HUDEP-2 (cell line): ENCODE results near the gene EVI5.

Experiments
- DNase-seq, 76 experiments: peaks; one replicate each; lab custom pipeline; 2025; ENCODE audit not compliant: unreplicated experiment in 76 of 76; lab: John Stamatoyannopoulos, UW

EVI5 gene

DNA sequence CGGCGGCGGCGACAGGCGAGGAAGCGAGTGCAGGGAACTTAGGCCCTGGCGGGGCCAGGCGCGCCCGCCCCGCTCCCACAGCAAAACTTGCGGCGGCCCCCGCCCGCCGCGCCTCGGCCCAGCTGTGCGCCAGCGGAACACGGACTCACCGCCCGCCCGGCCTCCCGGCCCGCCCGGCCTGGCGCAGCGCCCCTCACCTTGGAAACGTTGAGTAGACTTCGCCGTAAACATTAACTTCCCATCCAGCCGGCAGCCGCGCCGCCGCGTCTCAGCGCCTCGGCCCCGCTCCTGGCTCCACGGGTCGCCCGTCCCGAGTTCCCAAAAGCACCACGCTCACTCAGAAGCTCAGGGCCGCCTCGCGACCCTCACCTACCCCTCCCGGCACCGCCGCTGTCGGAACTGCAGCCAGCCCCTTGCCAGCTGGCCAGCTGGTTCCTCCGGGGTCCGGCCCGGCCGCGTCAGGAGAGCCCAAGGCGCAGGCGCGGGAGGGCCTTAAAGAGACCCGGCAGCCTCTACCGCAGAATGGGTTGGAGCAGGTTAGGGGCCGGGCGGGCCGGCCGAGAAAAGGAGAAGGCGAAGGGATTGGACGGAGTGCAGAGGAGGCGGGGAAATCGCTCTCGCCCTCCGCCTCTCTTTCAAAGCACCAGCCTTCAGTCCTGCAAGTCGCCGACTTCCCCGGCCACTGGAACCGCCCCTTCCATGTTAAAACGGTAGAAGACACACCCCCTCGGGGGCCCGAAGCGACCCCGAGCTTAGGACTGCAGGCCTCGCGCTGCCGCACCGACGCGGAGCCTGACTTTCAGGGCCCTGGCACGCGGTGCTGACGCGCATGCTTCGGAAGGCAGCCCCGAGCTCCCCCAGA is at the start of gene EVI5:
TSS of gene EVI5 (minus strand) at position 470 of the 862 bp plus-strand sequence. CDS start 48,562 bp downstream, outside the sequence.
- peak; percentile 52 to 96 (median 90) for DNase-seq

DNA sequence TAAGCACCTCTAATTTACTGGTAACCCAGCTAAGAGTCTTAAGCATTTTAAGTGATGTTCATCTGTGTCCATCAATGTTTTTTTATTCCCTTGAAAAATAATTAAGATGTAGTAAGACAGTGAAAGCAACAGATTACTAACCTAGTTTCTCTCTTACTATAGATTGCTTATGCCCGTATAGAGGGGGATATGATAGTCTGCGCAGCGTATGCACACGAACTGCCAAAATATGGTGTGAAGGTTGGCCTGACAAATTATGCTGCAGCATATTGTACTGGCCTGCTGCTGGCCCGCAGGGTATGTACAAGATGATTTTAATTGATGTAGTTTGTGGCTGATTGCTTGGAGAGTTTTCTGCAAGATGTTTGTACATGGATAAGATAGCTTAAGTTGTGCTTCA is 49.7 kb upstream of the EVI5 start:
- no peak for DNase-seq

DNA sequence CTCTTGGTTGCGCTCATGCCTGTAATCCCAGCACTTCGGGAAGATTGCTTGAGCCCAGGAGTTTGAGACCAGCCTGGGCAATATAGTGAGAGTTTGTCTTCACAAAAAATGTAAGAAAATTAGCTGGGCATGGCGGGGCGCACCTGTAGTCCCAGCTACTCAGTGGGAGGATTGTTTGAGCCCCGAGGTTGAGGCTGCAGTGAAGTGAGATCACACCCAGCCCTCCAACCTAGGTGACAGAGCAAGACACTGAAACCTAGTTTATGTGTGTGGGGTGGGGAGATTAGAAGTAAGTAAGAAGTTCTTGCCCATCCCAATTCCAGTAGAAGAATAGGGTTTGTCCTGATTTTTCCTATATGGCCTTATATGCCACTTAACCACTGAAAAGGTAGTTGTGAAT is 48.9 kb upstream of the EVI5 start:
- DNase-seq = peak in 2 of 76 experiments; percentile 19 to 27

DNA sequence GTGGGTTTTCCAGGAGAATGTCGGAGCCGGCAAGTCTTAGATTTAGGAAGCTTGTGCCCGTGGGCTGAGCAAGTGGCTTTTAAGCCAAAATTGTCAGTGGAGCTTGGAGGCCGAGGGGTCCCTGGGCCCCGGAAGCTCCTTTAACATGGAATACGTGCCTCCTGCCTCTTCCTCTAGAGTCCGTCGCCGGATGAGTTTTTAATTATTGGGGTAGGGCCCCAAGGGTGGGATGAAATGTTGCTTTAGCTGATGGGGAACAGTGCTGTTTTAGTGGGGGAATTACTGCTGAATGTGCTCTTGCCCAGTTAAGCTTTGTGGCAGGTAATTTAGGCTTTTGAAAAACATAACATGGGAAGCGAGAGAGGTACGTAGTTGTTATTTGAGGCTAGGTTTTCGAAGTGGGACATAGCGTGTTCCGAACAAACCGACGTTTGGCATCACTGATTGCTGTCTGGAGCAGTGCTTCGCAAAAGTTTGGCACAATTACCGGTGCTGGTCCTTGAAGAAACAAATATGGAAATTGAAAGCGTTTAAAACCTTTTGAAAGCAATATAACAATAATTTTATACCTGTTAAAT is 47.7 kb upstream of the EVI5 start:
- no peak for DNase-seq

DNA sequence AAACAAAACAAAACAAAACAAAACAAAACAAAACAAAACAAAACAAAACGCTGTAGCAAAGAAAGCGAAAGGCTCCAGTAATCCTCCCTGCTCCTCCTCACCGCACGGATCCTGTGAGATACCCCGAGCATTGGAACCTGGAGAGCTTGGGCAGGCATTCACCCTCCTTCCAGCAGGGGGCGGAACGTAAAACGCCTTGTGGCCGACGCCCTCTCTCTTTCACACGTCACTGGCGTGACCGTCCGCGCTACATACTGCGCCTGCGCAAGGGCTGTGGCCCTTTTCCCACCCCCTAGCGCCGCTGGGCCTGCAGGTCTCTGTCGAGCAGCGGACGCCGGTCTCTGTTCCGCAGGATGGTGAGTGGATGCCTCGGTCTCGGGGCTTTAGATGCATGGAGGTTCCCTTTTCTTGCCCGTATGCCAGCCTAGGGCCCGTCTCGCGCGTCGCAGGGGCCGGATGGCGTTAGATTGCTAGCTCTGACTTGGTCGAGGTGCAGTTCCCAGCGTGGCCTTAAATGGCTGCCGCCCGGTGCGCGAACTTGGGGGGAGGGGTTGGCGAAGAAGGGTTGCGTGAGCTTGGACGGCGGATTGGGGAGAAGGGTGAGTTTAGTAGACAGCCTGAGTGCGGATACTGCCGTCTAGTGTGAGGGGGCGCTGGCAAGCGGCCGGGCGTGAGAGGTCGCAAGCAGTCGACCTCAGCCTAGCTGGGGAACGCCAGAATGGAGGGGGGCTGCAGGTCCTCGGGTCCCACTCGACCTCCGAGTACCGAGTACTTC is 47.0 kb upstream of the EVI5 start, which contains the start of gene RPL5:
TSS of gene RPL5 (plus strand) at position 279 of the 775 bp plus-strand sequence. CDS start at position 354, 75 bp downstream.
- peak; percentile 27 to 97 (median 94) for DNase-seq

DNA sequence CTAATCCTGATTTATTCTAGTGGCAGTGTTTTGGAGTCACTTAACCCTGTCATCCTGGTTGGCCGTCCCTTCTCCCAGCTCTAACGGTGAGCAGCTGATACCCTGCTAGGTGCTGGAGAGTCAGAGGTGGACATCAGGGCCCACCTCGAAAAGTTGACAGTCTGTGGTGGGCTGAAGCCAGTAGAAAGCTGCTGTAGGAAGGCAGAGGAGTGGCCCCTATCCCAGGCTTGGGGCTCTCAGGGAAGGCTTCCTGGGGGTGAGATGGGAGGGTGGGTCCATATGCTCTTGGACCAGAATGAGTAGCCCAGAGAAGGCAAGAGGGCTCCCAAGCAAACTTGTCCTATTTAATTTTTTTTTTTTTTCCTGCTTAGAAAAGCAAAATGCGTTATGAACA is 46.5 kb upstream of the EVI5 start:
- peak in 1 of 76 experiments; percentile 10 for DNase-seq

DNA sequence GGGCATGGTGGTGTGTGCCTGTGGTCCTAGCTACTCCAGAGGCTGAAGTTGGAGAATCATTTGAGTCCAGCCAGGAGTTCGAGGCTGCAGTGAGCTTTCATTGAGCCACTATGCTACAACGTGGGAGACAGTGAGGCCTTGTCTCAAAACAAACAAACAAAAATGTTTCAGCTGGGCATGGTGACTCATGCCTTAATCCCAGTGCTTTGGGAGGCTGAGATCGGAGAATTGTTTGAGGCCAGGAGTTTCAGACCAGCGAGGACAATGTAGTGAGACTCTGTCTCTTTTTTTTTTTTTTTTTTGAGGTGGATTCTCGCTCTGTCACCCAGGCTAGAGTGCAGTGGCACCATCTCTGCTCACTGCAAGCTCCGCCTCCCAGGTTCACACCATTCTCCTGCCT is 41.9 kb upstream of the EVI5 start:
- DNase-seq = no peak

DNA sequence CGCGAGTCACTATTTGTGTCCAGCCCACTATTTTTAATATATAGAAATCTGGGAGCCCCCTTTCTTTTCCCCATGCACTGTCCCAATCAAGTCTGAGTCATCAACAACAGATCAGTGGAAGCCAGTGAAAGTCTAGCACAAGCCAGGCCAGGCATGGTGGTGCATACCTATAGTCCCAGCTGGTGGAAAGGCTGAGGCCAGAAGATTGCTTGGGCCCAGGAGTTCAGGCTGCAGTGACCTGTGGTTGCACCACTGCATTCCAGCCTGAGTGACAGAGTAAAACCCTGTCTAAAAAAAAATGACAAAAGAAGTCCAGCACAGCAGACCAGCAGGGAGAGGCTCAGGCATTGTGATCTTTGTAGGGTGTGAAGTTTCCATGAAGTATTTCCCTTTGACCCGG is 38.0 kb upstream of the EVI5 start:
- no peak for DNase-seq

DNA sequence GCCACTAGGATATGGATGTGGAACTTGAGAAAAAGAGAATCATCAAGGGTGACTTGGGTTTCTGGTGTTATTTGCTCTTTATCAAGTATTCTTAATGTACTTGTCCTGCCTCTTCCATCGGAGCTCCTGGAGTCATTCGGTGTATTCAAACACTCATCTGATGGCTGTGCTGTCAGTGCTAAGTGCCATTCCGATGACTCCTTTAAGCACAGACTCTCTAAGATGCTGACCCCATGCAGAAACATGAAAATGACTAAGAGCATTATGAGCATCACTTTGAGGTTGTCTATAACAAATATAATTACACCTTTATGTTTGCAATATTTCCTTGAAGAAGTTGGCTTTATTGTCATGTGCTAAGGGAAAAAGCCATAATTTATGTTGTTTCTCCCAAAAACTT is 35.6 kb upstream of the EVI5 start:
- DNase-seq = no peak

DNA sequence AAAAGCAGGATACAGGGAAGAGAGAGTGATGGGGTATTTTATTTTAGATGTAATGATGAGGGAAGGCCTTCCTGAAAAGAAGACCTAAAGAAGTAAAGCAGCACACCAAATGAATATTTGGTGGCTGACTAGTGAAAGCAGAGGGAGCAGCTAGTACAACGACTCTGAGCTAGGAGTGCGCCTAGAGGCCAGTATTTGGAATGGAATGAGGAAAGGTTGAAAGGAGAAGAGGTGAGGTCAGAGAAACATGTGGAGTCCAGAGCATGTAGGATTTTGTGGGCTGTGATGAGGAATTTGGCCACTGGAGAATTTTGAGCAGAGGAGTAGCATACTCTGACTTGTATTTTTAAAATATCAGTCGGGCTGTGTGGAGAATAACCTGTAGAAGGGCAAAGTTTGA is 35.1 kb upstream of the EVI5 start:
- DNase-seq = no peak

DNA sequence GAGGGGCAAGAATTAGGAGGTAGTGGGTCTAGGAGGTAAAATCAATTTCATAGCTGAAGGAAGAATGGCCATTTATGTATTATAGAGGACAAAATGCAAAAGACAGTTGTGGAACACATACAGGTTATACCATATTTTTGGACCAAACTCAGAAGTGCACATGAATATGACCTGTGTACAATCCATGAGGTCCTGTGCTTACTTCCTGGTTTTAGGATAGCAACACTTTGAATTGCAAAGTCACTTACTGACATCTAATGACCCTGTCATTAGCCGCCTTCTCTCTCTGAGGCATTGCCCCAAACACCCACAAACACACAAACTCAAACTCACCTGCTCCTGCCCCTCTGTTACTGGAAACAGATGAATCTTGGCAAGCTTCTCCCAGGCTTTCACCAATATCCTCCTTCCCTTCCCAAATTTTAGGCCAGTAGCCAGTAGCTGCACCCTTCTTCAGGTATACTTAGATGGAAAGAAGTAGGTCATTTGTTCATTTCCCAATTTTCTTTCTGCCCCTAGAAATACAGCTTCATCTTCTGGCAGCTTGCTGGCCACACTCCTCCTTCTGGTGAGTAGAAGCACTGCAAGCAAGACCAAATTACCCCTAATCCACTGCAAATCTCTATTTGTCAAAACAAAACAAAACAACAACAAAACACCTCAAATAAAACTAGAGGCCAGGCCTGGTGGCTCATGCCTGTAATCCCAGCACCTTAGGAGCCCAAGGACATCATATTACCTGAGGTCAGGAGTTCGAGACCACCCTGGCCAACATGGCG is 33.3 kb upstream of the EVI5 start:
- DNase-seq = peak in 29 of 76 experiments; percentile 1 to 53 (median 16)

DNA sequence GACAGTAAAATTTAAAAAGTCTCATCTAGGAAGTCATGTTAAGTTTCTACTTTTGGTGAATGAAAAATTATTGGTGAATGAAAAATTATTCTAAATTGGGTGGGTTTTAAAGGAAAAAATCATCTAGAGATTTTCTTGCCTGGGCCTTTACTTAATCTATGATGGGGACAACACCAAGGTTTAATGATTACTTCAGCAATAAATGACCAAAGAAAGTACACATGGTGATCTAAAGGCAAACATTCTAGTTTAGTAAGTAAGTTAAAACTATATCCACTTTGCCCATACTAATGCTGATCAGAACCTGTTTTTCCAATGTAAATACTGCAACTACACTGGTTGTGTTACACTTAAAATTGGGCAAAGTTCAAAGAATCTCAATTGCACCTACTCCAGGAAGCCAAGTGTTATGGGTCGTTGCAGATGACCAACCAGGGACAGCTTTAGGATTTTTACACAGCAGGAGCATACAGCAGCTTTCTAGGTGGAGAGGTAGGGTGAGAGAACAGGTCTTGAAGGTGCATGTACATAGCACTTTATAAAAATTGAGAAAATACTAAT is 32.3 kb upstream of the EVI5 start:
- no peak for DNase-seq

DNA sequence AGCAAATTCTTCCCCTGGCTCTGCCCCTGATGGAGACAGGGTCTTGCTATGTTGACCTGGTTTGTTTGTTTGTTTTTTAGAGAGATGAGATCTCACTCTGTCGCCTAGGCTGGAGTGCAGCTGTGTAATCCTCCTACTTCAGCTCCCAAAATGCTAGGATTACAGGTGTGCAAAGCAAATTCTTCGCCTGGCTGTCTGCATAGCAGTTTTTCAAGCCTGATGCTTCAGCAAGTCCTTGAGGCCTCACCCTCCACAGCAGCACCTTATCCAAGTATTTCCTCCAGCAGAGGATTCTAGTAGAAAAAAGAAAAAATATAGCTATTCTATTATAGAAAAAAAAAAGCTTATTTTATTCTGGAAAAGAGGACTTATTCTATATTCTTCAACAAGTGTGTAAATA is 31.8 kb upstream of the EVI5 start:
- no peak for DNase-seq

DNA sequence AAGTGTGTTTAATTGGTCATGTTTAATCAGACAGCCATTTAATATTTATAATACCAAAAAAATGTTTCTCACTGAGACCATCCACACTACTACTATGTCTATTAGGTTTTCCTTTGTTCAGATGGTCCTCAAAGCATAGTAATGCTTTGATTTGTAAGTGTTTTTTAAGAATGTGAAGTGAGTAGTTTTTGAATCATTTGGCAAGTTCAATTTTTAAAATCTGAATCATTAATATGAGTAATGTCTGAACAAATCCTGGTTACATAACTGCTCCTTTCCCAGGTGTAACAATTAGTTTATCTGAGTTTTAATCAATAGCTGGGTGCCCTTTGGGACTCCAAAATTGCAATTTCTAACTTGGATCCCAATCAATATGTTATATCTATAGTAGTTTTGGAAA is 23.5 kb upstream of the EVI5 start:
- DNase-seq = no peak

DNA sequence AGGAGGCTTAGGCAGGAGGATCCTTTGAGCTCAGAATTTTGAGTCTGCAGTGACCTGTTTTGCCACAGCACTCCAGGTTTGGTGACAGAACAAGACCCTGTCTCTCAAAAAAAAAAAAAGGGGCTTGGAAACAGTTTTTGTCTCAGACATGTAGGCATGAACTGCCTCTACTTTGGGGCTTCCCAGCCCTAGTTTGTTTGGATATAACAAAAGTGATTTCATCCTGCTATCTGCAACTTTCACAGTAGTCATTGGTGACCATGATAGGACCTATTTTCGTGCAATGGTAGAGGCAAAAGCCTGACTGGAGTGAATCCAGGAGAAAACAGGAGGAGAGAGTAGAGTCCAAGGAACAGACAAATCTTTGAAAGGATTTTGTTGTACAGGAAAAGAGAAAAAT is 20.3 kb upstream of the EVI5 start:
- no peak for DNase-seq

DNA sequence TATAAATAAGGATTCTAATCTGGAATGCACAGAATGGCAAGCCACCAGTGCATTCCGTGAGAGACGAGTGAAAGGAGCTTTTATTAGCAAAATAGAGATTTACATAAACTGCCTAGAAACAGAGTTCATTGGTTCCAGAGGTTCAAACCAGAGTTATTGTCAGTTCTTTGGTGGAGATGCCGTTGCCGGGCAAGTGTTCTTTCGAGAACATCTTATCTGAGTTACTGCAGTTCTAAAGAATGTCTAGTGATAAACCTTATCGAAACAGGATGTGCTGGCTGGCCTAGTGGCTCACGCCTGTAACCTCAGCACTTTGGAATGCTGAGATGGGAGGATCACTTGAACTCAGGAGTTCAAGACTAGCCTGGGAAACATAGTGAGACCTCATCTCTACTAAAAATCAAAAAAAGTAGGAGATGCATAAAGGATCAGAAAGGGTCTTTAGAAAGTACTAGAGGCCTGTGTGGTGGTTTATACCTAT is 19.9 kb upstream of the EVI5 start:
- peak in 74 of 76 experiments; percentile 10 to 93 (median 70) for DNase-seq

DNA sequence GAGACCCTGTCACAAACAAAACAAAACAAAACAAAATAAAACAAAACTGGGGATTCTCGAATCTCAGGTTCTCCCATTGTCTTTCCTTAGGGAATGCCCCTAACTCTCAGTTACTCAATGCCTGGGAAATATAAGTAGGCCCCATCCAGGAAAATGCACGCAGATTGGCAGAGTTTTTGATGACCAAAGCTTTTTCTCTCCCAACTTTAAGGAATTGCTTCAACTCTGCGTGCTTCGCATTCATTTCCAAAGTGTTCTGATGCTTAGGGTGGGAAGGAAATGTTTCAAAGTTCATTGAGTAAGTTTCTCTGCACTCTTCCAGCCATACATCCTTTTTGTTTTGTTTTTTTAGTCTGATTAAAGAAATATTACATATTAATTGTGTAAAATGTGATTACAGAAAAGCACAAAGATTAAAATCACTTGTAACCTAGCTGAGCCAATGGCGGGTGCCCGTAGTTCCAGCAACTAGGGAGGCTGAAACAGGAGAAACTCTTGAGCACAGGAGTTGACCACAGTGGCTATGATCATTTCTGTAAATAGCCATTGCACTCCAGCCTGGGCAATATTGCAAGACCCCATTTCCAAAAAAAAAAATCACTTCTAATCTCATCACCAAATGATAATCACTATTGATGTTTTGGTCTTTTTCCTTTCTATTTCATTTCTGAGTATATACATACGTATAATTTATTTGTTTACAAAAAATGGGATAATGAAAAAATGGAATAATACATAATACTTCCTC is 18.4 kb upstream of the EVI5 start:
- no peak for DNase-seq

DNA sequence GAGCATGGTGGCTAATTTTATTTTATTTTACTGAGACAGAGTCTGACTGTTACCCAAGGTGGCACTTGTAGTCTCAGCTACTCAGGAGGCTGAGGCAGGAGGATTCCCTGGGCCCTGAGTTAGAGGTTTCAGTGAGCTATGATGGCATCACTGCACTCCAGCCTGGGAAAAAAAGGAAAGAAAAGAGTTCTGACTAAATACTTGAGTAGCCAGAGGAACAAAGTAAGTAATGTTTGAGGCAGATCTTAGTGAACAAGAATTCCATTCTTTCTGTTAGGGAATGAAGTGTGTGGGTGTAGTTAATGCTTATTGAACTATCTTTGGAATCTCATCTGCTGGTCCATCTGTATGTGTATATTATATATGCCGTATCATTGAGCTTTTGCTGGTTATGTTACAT is 13.1 kb upstream of the EVI5 start:
- DNase-seq = no peak

DNA sequence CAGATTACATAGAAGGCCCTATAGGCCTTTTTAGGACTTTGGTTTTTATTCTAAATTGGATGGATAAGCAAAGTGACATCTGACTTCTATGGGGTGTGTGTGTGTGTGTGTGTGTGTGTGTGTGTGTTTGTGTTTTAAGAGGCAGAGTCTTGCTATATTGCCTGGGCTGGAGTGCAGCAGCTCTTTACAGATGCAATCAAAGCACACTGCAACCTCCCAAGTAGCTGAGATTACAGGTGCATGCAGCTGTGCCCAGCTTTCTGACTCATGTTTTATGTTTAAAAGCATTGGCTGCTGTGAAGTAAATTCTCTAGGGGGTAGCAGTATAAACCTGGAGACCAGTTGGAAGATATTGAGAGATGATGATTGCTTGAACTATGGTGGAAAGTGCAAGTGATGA is 12.4 kb upstream of the EVI5 start:
- DNase-seq = no peak
